ENCODE results near the gene MAD1L1. TPM values are rescaled to one million over a fixed set of nuclear protein-coding genes. Genes with fewer than 3 reads are reported as not detected.

The MAD1L1 gene
- total RNA-seq, 2 donors from 2014 or later: 51.2 to 63.8 TPM

GRCh38 chr7:2009541-2010001 lies 223.2 kb downstream of the MAD1L1 start:
- no peaks in the 10 kb centered on the region for H3K27me3 Mint-ChIP-seq (ENCODE audit: low read depth)
- no peak overlapping the region for H3K4me3 Mint-ChIP-seq

GRCh38 chr7:2008936-2009540 lies 223.7 kb downstream of the MAD1L1 start:
- DNase-seq (no peak), ATAC-seq (replicated peaks in 1 of 2) (no peak)
- Mint-ChIP-seq H3K27me3 (ENCODE audit: low read depth) (no peaks in the 10 kb centered on the region), H3K9me3 (no peaks in the 10 kb centered on the region), H3K36me3 (ENCODE audit: insufficient read depth in 2 of 2) (no peaks in the 10 kb centered on the region), H3K4me3 (no peak overlapping the region), H3K4me1 (ENCODE audit: low read depth) (no peaks in the 10 kb centered on the region), H3K27ac (no peak overlapping the region)

More at GRCh38 chr7:2009541-2010001, 223.2 kb downstream of the MAD1L1 start:
- H3K36me3 Mint-ChIP-seq (ENCODE audit: insufficient read depth in 2 of 2): no peaks in the 10 kb centered on the region
- H3K4me1 Mint-ChIP-seq (ENCODE audit: low read depth): no peaks in the 10 kb centered on the region
- DNase-seq: no peak
- no peak overlapping the region for H3K27ac Mint-ChIP-seq
- H3K9me3 Mint-ChIP-seq: no peaks in the 10 kb centered on the region
- ATAC-seq (replicated peaks in 1 of 2): peak in 1 of 2 donors; percentile 15

GRCh38 chr7:2008101-2008935 lies 224.4 kb downstream of the MAD1L1 start:
- no peak overlapping the region for H3K27ac Mint-ChIP-seq

GRCh38 chr7:2007551-2007950 lies 225.2 kb downstream of the MAD1L1 start:
- Mint-ChIP-seq H3K36me3 (ENCODE audit: insufficient read depth in 2 of 2) (no peaks in the 10 kb centered on the region), H3K27ac (no peak overlapping the region), H3K4me3 (no peak overlapping the region), H3K4me1 (ENCODE audit: low read depth) (no peaks in the 10 kb centered on the region), H3K27me3 (ENCODE audit: low read depth) (no peaks in the 10 kb centered on the region), H3K9me3 (no peaks in the 10 kb centered on the region)
- ATAC-seq (replicated peaks in 1 of 2): no peak
- no peak for DNase-seq

More at GRCh38 chr7:2008101-2008935, 224.4 kb downstream of the MAD1L1 start:
- Mint-ChIP-seq H3K27me3 (ENCODE audit: low read depth) (no peaks in the 10 kb centered on the region), H3K36me3 (ENCODE audit: insufficient read depth in 2 of 2) (no peaks in the 10 kb centered on the region), H3K9me3 (no peaks in the 10 kb centered on the region), H3K4me1 (ENCODE audit: low read depth) (no peaks in the 10 kb centered on the region), H3K4me3 (no peak overlapping the region)
- DNase-seq (no peak), ATAC-seq (replicated peaks in 1 of 2) (no peak)

GRCh38 chr7:2006921-2007381 lies 225.8 kb downstream of the MAD1L1 start:
- no peak for DNase-seq
- no peaks in the 10 kb centered on the region for H3K9me3 Mint-ChIP-seq
- no peaks in the 10 kb centered on the region for H3K4me1 Mint-ChIP-seq (ENCODE audit: low read depth)
- no peaks in the 10 kb centered on the region for H3K36me3 Mint-ChIP-seq (ENCODE audit: insufficient read depth in 2 of 2)
- H3K27me3 Mint-ChIP-seq (ENCODE audit: low read depth): no peaks in the 10 kb centered on the region
- H3K27ac Mint-ChIP-seq: no peak overlapping the region
- no peak for ATAC-seq (replicated peaks in 1 of 2)
- no peak overlapping the region for H3K4me3 Mint-ChIP-seq

GRCh38 chr7:2006231-2006771 lies 226.4 kb downstream of the MAD1L1 start:
- H3K27ac Mint-ChIP-seq: no peak overlapping the region
- no peak for ATAC-seq (replicated peaks in 1 of 2)
- no peaks in the 10 kb centered on the region for H3K27me3 Mint-ChIP-seq (ENCODE audit: low read depth)
- H3K4me1 Mint-ChIP-seq (ENCODE audit: low read depth): no peaks in the 10 kb centered on the region
- H3K9me3 Mint-ChIP-seq: no peaks in the 10 kb centered on the region
- no peak for DNase-seq
- no peaks in the 10 kb centered on the region for H3K36me3 Mint-ChIP-seq (ENCODE audit: insufficient read depth in 2 of 2)
- no peak overlapping the region for H3K4me3 Mint-ChIP-seq

- no peak for DNase-seq
- Mint-ChIP-seq H3K27ac (no peak overlapping the region), H3K9me3 (no peaks in the 10 kb centered on the region), H3K4me3 (no peak overlapping the region), H3K36me3 (ENCODE audit: insufficient read depth in 2 of 2) (no peaks in the 10 kb centered on the region), H3K27me3 (ENCODE audit: low read depth) (no peaks in the 10 kb centered on the region), H3K4me1 (ENCODE audit: low read depth) (no peaks in the 10 kb centered on the region)
- ATAC-seq (replicated peaks in 1 of 2): no peak
Measured at GRCh38 chr7:2005786-2006185, 227.0 kb downstream of the MAD1L1 start.

GRCh38 chr7:2004841-2005725 lies 227.7 kb downstream of the MAD1L1 start:
- no peak overlapping the region for H3K27ac Mint-ChIP-seq
- ATAC-seq (replicated peaks in 1 of 2): no peak
- H3K4me3 Mint-ChIP-seq: no peak overlapping the region
- no peaks in the 10 kb centered on the region for H3K27me3 Mint-ChIP-seq (ENCODE audit: low read depth)
- no peak for DNase-seq
- no peaks in the 10 kb centered on the region for H3K4me1 Mint-ChIP-seq (ENCODE audit: low read depth)
- H3K36me3 Mint-ChIP-seq (ENCODE audit: insufficient read depth in 2 of 2): no peaks in the 10 kb centered on the region
- no peaks in the 10 kb centered on the region for H3K9me3 Mint-ChIP-seq

- H3K27ac Mint-ChIP-seq: no peak overlapping the region
- DNase-seq: no peak
Measured at GRCh38 chr7:2003931-2004812, 228.6 kb downstream of the MAD1L1 start.

GRCh38 chr7:2003451-2003930 lies 229.3 kb downstream of the MAD1L1 start:
- DNase-seq (no peak), ATAC-seq (replicated peaks in 1 of 2) (no peak)
- H3K27ac Mint-ChIP-seq: no peak overlapping the region

More at GRCh38 chr7:2003931-2004812, 228.6 kb downstream of the MAD1L1 start:
- no peaks in the 10 kb centered on the region for H3K9me3 Mint-ChIP-seq
- no peaks in the 10 kb centered on the region for H3K36me3 Mint-ChIP-seq (ENCODE audit: insufficient read depth in 2 of 2)
- H3K27me3 Mint-ChIP-seq (ENCODE audit: low read depth): no peaks in the 10 kb centered on the region
- no peak overlapping the region for H3K4me3 Mint-ChIP-seq
- H3K4me1 Mint-ChIP-seq (ENCODE audit: low read depth): no peaks in the 10 kb centered on the region
- no peak for ATAC-seq (replicated peaks in 1 of 2)

GRCh38 chr7:2002561-2003450 lies 229.9 kb downstream of the MAD1L1 start:
- H3K4me3 Mint-ChIP-seq: no peak overlapping the region
- DNase-seq: no peak
- no peak overlapping the region for H3K27ac Mint-ChIP-seq
- H3K9me3 Mint-ChIP-seq: no peaks in the 10 kb centered on the region
- no peaks in the 10 kb centered on the region for H3K4me1 Mint-ChIP-seq (ENCODE audit: low read depth)
- no peaks in the 10 kb centered on the region for H3K27me3 Mint-ChIP-seq (ENCODE audit: low read depth)
- no peaks in the 10 kb centered on the region for H3K36me3 Mint-ChIP-seq (ENCODE audit: insufficient read depth in 2 of 2)
- no peak for ATAC-seq (replicated peaks in 1 of 2)

More at GRCh38 chr7:2003451-2003930, 229.3 kb downstream of the MAD1L1 start:
- Mint-ChIP-seq H3K27me3 (ENCODE audit: low read depth) (no peaks in the 10 kb centered on the region), H3K4me3 (no peak overlapping the region), H3K9me3 (no peaks in the 10 kb centered on the region), H3K4me1 (ENCODE audit: low read depth) (no peaks in the 10 kb centered on the region), H3K36me3 (ENCODE audit: insufficient read depth in 2 of 2) (no peaks in the 10 kb centered on the region)

Measured in activated T-cell treated with anti-CD3 and anti-CD28 coated beads, Interleukin-2, amount 50 U/mL, for 72 hours (primary cell).